GM12891 (cell line): ENCODE data around the gene NPAS1.

Experiments used
- POLR2A ChIP-seq: IDR thresholded peaks from 2 replicates; pipeline ENCODE4 v1.6.1; 2011; ENCODE audit warnings: low read depth, low read length, control low read depth
- POLR2AphosphoS5 ChIP-seq: IDR thresholded peaks from 2 replicates; pipeline ENCODE4 v1.6.1; 2011; ENCODE audit warnings: low read depth, low read length, control low read depth

DNA sequence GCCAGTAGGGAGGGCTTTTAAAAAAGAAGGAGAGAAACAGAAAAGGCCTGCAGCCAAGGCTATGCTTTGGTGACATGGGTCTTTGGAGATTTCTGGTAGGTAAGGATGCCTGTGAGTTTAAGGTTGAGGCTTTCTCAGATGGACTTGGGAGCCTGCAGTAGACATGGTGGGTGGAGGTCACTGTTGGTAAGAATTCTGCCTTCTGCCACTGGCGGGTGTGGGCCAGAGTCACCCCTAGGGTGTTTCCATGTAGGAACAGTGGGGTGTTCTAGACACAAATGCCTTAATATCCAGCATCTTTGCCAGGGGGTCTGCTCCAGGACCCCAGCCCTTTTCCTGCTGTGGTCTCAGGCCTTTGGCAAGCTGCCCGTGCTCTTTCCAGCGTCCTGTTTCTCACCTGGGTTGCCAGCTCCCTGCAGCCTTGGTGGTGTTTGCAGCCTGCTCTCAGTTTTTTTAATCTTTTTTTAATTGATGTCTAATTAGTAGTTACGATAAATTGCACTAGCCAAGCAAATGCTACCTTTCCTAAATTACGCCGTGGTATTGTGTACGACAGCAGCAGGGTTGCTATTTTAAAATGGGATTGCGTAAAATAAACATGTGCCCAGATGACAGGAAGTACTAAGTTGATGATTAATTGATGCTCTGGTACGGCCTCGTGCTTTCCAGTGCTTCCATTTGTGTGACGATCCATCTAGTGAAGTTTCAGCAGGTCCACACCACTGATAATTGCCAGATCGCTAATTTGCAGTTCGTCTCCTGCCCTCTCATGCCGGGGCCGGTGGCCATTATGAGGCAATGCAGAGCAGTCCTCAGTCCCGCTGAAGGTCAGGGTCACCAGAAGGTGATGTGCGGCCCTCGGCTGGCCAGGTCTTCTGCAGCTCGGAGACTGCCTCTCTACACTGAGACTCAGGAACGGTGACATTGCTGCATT, 35.3 kb upstream of the NPAS1 start:
- TF ChIP-seq POLR2AphosphoS5: no peak
- TF ChIP-seq POLR2A: no peak
